GM13977 (cell line): ENCODE results near the gene SPR.

ENCODE experiments used
- DNase-seq: peaks from one replicate; pipeline ENCODE4 v3.0.0; 2012; ENCODE audit warnings: low spot score
- CTCF ChIP-seq: IDR thresholded peaks from 2 replicates; pipeline ENCODE4 v1.5.1; 2012; ENCODE audit warnings: mild to moderate bottlenecking, control low read depth; ENCODE audit not compliant: insufficient read depth; ENCODE audit errors: extremely low read depth, missing control alignments
- in situ Hi-C: fragments of 300-500 bp; cut with MboI; formaldehyde crosslinking; loops from one replicate; pipeline ENCODE4 v1.12.0; 2022; ENCODE audit warnings: low sequenced_read_pairs, low pct_unique_long_range_greater_than_20kb, mixed read lengths, inconsistent platforms; ENCODE audit not compliant: unreplicated experiment

The SPR gene

GRCh38 chr2:72888438-72889202 is 1.4 kb downstream of the SPR start:
- in situ Hi-C loops, result no loop called here
- no peak for DNase-seq
- TF ChIP-seq CTCF, result peak; percentile 0

GRCh38 chr2:72889991-72890390 is 2.8 kb downstream of the SPR start:
- no peak for TF ChIP-seq CTCF
- in situ Hi-C loops, result no loop called here
- no peak for DNase-seq

GRCh38 chr2:72891091-72891818 is 4.0 kb downstream of the SPR start:
- in situ Hi-C loops, result no loop called here
- no peak for DNase-seq
- TF ChIP-seq CTCF, result no peak

- DNase-seq, result peak; percentile 77
Measured at GRCh38 chr2:72892506-72893173, 5.4 kb downstream of the SPR start.

GRCh38 chr2:72893594-72894319 is 6.5 kb downstream of the SPR start:
- peak; percentile 73 for DNase-seq
- TF ChIP-seq CTCF, result peak; percentile 76
- in situ Hi-C loops, result no loop called here

More at GRCh38 chr2:72892506-72893173, 5.4 kb downstream of the SPR start:
- TF ChIP-seq CTCF, result peak; percentile 96
- in situ Hi-C loops, result no loop called here

- no peak for DNase-seq
- no peak for TF ChIP-seq CTCF
- in situ Hi-C loops, result no loop called here
Measured at GRCh38 chr2:72894514-72894913, 7.3 kb downstream of the SPR start.
